GM15510 (cell line): ENCODE measurements around the gene SNX33.

Experiments used
- POLR2A ChIP-seq: IDR thresholded peaks from 3 replicates; pipeline ENCODE4 v1.6.1; 2011; ENCODE audit warnings: borderline replicate concordance; ENCODE audit not compliant: insufficient read length; ENCODE audit errors: extremely low read depth

SNX33 gene

DNA sequence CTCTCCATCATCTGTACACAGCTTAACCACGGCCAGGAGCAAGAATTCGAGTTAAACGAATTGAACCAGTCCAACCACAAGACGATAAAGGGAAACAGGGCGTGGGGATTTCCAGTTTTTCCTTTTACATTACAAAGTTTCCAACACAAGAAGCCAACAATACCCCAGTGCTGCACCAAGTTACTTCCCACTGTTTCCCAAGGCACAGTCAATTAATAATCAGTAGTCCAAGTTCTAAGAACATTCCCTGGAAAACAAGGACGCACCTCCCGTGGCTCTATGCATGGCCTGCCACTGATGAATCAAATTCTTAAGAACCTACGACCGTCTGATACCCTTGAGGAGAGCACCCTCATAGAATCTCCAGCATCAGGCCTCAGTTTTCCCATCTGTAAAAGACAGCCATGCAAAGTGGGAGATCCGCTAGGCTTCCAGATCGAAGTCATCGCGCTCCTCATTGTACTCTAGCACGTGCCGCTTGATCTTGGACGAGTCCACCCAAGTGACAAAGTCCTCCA, 8.5 kb upstream of the SNX33 start:
- no peak for TF ChIP-seq POLR2A

DNA sequence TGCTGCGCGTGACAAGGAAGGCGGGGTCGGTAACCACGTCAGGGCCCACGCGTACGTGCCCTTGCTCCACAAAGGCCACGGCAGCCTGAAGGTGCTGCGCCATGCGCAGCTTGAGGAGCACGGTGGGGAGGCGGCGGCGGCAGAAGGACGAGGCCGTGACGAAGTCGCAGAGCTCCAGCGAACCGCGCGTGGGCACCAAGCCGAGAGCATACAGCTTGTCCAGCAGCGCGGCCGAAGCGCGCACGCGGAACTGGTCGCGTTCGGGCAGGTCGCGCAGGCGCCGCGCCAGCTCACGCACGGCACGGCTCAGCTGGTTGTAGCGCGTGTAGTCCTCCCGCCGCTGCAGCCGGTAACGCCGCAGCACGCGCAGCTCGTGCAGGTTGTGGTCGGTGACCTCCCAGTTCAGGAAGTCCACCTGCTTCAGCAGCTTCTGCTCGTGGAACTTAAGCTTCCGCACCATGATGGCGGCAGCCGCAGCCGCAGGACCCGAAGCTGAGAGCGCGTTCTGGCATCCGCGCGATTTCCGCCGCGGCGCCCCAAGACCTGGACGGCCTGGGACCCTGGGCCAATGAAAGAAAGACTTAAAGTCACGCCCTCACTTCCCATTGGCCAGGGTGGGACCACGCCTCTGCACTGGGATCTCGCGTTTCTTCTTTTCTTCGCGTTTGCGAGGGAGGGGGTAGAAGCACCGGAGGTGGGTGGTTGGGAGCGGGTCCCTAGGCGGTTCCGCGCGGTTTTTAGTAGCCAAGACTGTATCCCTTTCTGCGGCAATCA, 7.8 kb upstream of the SNX33 start, which contains the start of gene IMP3:
TSS of gene IMP3 (minus strand) at position 516 of the 774 bp plus-strand sequence. CDS start at position 460, 56 bp downstream.
- TF ChIP-seq POLR2A, result peak; percentile 98

DNA sequence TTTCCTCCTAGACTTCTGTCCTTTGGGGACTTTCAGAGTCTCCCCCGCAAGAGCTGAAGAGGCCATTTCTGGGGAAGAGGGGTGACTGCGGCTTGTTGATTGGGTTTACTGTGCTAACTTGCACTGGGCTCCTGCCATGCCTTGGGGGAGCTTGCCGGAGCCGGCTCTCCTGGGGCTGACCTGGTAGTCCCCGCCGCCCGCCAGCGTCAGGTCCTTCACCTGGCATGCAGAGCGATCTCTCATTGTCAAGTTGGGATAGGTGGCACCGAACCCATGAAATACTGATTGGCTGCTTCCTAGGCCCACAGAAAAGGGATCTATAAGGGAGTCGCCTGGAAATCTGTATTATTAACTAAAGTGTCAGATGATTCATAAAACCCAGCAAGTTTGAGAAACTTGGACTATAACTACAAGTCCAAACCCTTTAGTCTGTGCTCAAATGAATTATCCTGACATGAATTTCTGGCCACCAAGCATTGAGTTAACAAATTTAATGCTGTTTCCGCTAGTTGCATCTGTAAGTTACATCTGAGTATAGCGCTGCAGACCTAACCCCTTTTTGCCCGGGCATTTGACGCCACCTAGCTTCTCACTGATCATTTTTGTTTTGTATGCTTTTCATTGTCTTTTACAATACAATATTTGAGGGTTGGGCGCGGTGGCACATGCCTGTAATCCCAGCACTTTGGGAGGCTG, 7.1 kb upstream of the SNX33 start:
- no peak for TF ChIP-seq POLR2A

DNA sequence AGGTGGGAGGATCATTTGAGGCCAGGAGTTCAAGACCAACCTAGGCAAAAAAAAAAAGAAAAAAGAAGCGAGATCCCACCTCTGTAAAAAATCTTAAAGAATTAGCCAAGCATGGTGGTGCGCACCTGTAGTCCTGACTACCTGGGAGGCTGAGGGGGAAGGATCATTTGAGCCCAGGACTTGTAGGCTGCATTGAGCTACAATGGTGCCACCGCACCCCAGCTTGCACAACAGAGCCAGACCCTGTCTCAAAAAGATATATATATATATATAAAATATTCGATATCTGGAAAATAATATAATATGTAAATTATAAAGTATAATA, 6.6 kb upstream of the SNX33 start:
- no peak for TF ChIP-seq POLR2A

DNA sequence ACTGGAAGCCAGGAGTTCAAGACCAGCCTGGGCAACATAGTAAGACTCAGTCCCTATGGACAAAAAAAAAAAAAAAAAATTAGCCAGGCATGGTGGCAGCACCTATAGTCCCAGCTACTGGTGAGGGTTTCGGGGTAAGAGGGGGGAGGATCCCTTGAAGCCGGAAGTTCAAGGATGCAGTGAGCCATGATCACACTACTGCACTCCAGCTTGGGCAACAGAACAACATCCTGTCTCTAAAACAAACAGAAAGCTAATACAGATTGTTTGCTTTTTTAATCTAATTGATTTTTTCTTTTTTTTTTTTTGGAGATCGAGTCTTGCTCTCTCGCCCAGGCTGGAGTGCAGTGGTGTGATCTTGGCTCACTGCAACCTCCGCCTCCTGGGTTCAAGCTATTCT, 6.1 kb upstream of the SNX33 start:
- TF ChIP-seq POLR2A, result no peak

DNA sequence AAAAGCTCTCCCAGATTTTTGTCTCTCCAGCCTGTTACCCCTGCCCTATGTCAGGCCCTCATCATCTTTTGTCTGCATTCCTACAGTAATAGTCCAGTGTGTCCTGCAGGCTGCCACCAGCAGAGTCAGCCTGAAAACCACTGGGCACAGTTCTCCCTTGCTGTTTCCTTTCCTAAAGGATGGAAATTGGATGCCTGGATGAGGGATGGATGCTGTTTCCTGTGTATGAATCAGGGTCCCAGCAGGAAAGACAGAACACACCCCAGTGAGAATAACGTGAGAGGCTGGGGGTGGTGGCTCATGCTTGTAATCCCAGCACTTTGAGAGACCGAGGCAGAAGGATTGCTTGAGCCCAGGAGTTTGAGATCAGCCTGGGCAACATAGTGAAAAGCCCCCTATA, 3.3 kb upstream of the SNX33 start:
- TF ChIP-seq POLR2A, result no peak

DNA sequence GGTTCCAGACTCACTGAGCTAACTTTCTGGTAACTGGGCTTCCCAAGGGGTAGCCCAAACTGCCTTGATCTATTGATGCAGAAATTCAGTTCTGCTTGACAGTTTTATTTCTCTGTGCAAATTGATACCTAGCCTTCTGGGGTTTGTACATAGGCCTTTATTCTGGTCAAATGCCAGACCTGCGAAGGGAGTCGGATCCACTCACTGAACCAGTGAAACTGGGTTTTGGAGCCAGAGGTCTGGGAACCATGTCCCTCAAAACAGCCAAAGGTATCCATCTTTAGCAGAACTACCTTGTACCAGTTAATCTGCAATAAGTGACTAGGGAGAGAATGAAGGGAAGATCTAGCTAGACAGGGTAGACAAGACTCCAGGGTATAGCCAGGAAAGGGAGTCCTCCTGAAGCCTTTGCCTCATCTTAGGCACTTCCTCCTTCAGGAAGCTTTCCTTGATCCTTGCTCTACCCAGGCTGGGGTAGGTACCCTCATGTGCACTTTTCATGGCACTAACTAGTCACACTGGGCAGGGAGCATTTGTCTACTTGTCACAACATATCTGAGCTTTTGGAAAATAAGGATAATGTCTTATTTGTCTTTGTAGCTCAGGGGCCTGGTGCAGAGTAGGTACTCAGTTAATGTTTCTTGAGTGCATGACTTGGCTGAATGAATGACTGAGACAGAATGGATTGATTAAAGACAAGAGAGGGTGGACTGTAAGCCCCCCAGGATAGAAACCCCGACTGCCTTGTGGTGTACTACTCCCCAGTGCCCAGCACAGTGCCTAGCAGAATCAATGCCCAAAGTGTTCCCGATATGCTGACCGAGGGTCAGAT, 1.4 kb upstream of the SNX33 start:
- no peak for TF ChIP-seq POLR2A

DNA sequence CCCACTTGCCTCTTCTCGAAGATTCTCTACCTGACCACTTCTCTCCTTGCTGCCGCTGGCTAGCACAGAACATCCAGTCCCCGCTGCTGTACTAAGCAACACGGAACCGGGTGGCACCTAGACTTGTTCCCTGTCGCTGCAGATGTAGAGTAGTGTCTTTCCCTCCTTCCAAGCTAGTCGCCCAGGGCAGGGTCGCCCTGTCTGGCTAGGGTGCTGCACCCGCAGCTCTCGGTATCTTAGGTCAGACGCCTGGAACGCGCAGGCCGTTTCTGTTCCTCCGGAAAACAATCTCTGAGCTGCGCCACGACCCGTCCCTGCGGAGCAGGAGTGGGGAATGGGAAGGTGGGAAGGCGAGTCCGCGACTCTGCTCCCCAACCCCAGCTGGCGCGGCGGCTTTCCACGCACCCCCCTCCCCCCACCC, 758 bp upstream of the SNX33 start:
- TF ChIP-seq POLR2A, result no peak

DNA sequence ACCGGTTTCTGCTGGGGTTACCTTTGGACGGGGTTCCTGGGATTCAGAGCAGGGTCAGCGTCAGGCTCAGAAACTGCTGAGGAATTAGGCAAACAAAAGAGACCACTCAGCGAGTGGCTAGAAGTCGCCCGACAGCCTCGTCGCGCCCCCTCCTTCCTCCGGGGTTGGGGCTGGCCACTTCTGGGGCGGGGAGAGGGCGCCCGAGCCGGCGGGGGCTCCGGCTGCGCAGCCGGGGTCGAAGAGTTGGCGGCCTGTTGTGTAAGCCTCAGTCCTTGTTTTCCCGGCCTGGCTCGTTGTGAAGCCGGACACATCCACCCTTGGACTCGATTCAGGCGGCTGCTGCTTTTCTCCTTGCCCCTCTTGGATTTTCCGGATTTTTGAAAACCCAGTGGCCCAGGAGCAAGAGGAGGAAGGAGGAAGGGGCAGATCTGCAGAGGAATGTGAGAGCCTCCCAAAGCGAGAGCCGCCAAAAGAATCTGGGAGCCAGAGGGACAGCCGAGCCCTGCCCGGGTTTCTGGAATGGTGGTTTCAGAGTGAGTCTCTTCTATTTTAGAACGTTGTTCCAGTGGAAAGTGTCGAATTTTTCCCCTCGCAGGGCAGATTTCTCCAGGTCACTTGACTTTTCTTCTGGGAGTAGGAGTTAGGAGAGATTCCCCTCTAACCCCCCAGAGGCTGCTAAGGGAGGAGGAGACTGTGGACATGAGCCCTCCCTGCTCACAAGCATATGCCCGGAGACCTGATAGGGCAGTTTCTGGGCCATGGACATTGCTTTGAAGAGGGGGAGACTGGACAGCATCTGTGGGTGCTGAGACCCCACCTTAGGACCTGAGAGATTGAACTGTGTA, 666 bp downstream of the SNX33 start:
- no peak for TF ChIP-seq POLR2A

DNA sequence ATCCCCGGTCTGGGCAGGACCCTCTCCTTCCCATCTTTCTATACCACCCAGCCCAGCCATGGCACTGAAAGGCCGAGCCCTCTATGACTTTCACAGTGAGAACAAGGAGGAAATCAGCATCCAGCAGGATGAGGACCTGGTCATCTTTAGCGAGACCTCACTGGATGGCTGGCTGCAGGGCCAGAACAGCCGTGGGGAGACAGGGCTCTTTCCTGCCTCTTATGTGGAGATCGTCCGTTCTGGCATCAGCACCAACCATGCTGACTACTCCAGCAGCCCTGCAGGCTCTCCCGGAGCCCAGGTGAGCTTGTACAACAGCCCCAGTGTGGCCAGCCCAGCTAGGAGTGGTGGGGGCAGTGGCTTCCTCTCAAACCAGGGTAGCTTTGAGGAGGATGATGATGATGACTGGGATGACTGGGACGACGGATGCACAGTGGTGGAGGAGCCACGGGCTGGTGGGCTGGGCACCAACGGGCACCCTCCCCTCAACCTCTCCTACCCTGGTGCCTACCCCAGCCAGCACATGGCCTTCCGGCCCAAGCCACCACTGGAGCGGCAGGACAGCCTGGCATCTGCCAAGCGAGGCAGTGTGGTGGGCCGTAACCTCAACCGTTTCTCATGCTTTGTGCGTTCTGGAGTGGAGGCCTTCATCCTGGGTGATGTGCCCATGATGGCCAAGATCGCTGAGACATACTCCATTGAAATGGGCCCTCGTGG, 1.5 kb downstream of the SNX33 start:
- TF ChIP-seq POLR2A, result no peak

DNA sequence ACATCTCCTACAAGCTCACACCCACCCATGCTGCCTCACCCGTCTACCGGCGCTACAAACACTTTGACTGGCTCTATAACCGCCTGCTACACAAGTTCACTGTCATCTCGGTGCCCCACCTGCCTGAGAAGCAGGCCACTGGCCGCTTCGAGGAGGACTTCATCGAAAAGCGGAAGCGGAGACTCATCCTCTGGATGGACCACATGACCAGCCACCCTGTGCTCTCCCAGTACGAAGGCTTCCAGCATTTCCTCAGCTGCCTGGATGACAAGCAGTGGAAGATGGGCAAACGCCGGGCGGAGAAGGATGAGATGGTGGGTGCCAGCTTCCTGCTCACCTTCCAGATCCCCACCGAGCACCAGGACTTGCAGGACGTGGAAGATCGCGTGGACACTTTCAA, 2.1 kb downstream of the SNX33 start:
- TF ChIP-seq POLR2A, result no peak

DNA sequence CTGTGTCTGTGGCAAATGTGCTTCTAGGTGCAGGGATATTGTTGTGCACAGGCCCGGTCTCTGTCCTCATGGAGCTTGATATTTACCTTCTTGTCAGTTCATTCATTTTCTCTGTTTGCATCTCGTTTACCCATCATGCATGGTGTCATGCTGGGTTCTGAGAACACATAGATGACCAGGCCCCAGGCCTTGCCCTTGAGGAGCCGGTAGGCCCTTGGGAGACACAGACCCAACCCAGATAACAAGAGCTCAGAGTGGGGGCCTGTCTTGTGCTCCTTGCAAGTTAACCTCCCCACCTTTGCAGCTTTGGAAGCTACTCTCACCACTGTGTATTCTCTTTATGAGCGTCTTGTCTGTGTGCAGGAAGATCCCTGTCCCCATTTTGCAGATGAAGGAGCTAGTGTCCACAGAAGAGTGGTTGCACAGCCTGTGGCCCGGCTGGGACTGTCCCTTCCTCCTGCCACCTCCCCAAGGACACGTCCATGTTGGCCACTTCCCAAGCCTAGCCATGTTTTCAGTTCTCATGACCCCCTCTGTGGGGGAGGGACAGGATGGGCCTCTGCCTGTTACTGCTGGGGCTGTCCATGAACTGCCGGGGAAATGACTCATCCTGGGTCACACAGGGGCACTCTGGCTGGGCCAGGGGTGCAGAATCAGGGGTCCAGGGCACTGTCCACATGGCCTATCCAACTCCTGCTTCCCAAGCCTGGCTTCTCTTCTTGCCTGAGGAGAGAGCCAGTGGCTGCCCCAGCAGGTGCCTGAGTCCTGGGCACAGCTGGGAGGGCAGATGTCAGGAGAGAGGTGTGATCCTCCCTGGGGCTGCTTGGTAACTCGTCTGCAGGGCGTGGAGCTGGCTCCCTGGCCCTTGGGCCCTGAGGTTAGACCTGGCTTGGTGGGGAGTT, 3.4 kb downstream of the SNX33 start:
- no peak for TF ChIP-seq POLR2A
